ENCODE data around the gene NUDT1. TPM values are rescaled to one million over a fixed set of nuclear protein-coding genes. Genes with fewer than 3 reads are reported as not detected.

The NUDT1 gene
- total and polyA plus RNA-seq, 2 experiments from 2014 or later, result 54.5 to 163 TPM

DNA sequence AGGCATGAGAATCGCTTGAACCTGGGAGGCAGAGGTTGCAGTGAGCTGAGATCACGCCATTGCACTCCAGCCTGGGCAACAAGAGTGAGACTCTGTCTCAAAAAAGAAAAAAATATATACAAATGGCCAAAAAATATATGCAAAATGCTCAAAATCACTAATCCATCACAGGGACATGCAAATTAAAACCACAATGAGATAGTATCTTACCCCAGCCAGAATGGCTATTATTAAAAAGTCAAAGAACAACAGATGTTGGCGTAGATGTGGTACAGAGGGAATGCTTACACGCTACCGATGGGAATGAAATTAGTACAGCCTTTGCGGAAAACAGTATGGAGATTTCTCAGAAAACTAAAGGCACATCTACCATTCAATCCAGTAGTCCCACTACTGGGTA, 54.8 kb downstream of the NUDT1 start (continued):
- TF ChIP-seq ZNF114 (CRISPR knock-in tag; IDR thresholded peaks at IDR 0.05), result no peak

DNA sequence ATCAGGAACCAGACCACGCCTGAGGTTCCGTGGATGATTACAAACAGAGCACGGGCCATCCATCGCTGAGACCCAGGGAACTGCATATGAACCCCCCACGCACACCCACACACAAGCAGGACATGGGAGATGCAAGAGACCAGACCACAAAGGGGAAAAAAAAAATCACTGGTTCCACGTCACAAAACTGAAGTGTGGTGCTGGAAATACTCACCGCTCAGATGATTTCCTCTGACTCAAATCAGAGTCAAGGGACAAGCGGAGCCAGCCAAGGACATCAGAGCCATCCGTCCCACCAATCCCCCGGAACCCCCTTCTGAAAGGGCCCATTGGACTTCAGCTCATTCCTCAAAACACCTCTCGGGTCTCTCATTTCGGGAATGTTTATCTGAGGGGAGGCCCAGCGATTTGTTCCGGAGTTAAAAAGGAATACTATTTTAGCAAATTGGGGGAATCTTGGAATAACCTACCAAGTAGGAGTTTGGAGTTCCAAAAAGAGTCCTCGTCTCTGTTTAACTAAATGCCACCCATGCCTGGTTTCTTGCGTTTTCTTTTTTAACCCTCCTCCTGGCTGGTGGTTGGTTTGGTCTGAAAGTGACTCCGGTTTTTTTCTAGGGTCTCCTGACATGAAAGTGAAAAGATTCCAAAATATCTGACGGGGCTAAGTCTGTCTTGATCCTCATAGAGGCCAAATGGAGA, 57.3 kb downstream of the NUDT1 start:
- Histone ChIP-seq H3K4me3 (no peak overlapping the region), H4K20me1 (replicated peaks; ENCODE audit: insufficient read depth) (no peaks in the 10 kb centered on the region), H3F3A (replicated peaks; ENCODE audit: low read depth) (no peaks in the 10 kb centered on the region), H3K27me3 (ENCODE audit: insufficient read depth) (no peaks in the 10 kb centered on the region), H3K27ac (ENCODE audit: low read depth) (peak overlapping the region; percentile 16; the same call in 1 of the 2 replicates), H3K9me2 (ENCODE audit: insufficient read depth) (no peaks in the 10 kb centered on the region), H3K4me1 (ENCODE audit: insufficient read depth) (peaks cover 9% of the 10 kb centered on the region; the same call in 1 of the 2 replicates), H3K79me2 (replicated peaks; ENCODE audit: insufficient read depth) (peaks cover 46% of the 10 kb centered on the region), H3K4me2 (no peak overlapping the region), H3K36me3 (ENCODE audit: insufficient read depth) (no peaks in the 10 kb centered on the region), H2AFZ (no peak overlapping the region)
- peaks cover 17% of the 10 kb centered on the region for H3K27me3 Mint-ChIP-seq (ENCODE audit: insufficient read depth, low read depth, poor library complexity)
- H3K36me3 Mint-ChIP-seq (ENCODE audit: low read depth), result peaks cover 22% of the 10 kb centered on the region
- peaks cover 26% of the 10 kb centered on the region for H3K4me1 Mint-ChIP-seq
- no peak overlapping the region for H3K4me3 Mint-ChIP-seq
- H3K27ac Mint-ChIP-seq, result 0 out of 2 replicates have a peak overlapping the region, but pooled peaks have one; percentile 36
- ATAC-seq, result no peak
- H3K9me3 Mint-ChIP-seq, result peaks cover 24% of the 10 kb centered on the region
- DNase-seq (ENCODE audit: low spot score), result no peak
- no peak for TF ChIP-seq ZNF331 (CRISPR knock-in tag; IDR thresholded peaks at IDR 0.05; ENCODE audit: low read depth)
- no peak for TF ChIP-seq CREB1 (CRISPR knock-in tag; IDR thresholded peaks at IDR 0.05; ENCODE audit: low read depth)
- TF ChIP-seq ZNF462 (CRISPR knock-in tag; IDR thresholded peaks at IDR 0.05), result no peak
- TF ChIP-seq EZH2 (IDR thresholded peaks at IDR 0.05; ENCODE audit: low read depth, unreplicated experiment), result no peak
- no peak for TF ChIP-seq JUNB (IDR thresholded peaks at IDR 0.05; ENCODE audit: unreplicated experiment)
- no peak for TF ChIP-seq ZNF114 (CRISPR knock-in tag; IDR thresholded peaks at IDR 0.05)
- no peak for TF ChIP-seq NANOG (IDR thresholded peaks at IDR 0.05; ENCODE audit: borderline replicate concordance)
- TF ChIP-seq, protein P1, sequence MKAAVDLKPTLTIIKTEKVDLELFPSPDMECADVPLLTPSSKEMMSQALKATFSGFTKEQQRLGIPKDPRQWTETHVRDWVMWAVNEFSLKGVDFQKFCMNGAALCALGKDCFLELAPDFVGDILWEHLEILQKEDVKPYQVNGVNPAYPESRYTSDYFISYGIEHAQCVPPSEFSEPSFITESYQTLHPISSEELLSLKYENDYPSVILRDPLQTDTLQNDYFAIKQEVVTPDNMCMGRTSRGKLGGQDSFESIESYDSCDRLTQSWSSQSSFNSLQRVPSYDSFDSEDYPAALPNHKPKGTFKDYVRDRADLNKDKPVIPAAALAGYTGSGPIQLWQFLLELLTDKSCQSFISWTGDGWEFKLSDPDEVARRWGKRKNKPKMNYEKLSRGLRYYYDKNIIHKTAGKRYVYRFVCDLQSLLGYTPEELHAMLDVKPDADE (IDR thresholded peaks at IDR 0.05), result no peak
- TF ChIP-seq, protein P2, sequence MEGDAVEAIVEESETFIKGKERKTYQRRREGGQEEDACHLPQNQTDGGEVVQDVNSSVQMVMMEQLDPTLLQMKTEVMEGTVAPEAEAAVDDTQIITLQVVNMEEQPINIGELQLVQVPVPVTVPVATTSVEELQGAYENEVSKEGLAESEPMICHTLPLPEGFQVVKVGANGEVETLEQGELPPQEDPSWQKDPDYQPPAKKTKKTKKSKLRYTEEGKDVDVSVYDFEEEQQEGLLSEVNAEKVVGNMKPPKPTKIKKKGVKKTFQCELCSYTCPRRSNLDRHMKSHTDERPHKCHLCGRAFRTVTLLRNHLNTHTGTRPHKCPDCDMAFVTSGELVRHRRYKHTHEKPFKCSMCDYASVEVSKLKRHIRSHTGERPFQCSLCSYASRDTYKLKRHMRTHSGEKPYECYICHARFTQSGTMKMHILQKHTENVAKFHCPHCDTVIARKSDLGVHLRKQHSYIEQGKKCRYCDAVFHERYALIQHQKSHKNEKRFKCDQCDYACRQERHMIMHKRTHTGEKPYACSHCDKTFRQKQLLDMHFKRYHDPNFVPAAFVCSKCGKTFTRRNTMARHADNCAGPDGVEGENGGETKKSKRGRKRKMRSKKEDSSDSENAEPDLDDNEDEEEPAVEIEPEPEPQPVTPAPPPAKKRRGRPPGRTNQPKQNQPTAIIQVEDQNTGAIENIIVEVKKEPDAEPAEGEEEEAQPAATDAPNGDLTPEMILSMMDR (conservative IDR thresholded peaks at IDR 0.05; ENCODE audit: low read depth in 2 of 2), result no peak
- no peak for TF ChIP-seq STAT1 (IDR thresholded peaks at IDR 0.05; ENCODE audit: unreplicated experiment)
- no peak for TF ChIP-seq EZH2phosphoT487 (IDR thresholded peaks at IDR 0.05; ENCODE audit: unreplicated experiment)
- TF ChIP-seq REST (IDR thresholded peaks at IDR 0.05; ENCODE audit: unreplicated experiment), result no peak

All from GM23338 (cell line).